Measurements from ENCODE around the gene UPK3A.

DNA sequence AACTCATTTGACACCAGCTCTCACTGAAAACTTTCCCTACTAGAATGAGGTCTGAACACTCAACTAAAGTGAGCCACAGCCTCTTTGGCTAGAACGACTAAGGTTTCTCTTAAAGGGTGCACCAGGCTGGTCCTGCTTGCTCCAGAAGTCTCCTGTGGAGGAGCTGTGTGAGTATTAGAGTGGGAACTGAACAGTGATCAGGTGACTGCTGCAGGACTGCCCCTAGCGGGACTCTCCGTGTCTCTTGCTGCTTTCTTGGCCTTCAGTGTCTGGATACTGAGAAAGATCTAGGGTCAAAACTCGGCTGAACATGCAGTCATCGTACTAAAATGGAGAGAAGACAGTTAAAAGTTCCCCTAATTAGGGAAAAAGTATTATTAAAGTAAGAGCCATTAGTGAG is 59.6 kb downstream of the UPK3A start:
- TF ChIP-seq, protein P1, sequence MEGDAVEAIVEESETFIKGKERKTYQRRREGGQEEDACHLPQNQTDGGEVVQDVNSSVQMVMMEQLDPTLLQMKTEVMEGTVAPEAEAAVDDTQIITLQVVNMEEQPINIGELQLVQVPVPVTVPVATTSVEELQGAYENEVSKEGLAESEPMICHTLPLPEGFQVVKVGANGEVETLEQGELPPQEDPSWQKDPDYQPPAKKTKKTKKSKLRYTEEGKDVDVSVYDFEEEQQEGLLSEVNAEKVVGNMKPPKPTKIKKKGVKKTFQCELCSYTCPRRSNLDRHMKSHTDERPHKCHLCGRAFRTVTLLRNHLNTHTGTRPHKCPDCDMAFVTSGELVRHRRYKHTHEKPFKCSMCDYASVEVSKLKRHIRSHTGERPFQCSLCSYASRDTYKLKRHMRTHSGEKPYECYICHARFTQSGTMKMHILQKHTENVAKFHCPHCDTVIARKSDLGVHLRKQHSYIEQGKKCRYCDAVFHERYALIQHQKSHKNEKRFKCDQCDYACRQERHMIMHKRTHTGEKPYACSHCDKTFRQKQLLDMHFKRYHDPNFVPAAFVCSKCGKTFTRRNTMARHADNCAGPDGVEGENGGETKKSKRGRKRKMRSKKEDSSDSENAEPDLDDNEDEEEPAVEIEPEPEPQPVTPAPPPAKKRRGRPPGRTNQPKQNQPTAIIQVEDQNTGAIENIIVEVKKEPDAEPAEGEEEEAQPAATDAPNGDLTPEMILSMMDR (IDR thresholded peaks at IDR 0.05) = no peak
- TF ChIP-seq POLR2A (IDR thresholded peaks at IDR 0.05) = no peak
